Natural killer cell (primary cell): ENCODE measurements around the gene HOXD8. TPM values are rescaled to one million over a fixed set of nuclear protein-coding genes. Genes with fewer than 3 reads are reported as not detected.

Source experiments
- ATAC-seq, 3 donors: fragments of 150-1000 bp in 2 of 3; fragments of 200-7000 bp in 1 of 3; cut with Tn5 transposase; 1 replicate in 1 of 3; 2 replicates in 2 of 3; pipeline ENCODE4 v1.10.0; 2021; ENCODE audit warnings: mild to moderate bottlenecking in 2 of 3, moderate library complexity in 2 of 3
- DNase-seq, 2 donors: peaks; one replicate each; pipeline versions ENCODE4 v3.0.0 to v3.0.0-alpha.2; 2013 to 2021; ENCODE audit warnings: mixed read lengths in 1 of 2
- H3K27ac ChIP-seq: one replicate; pipeline ENCODE4 v1.5.1; 2013; ENCODE audit warnings: mild to moderate bottlenecking, low read length
- H3K27me3 ChIP-seq: one replicate; pipeline ENCODE4 v1.6.1; 2013; ENCODE audit warnings: low read length; ENCODE audit not compliant: control insufficient read depth, insufficient read depth
- H3K36me3 ChIP-seq: one replicate; pipeline ENCODE4 v1.6.1; 2013; ENCODE audit warnings: low read length; ENCODE audit not compliant: control insufficient read depth, insufficient read depth
- H3K4me1 ChIP-seq: one replicate; pipeline ENCODE4 v1.6.1; 2013; ENCODE audit warnings: low read length; ENCODE audit not compliant: control insufficient read depth, insufficient read depth
- H3K4me3 ChIP-seq: one replicate; pipeline ENCODE4 v1.5.1; 2013; ENCODE audit warnings: low read length
- H3K9me3 ChIP-seq: one replicate; pipeline ENCODE4 v1.6.1; 2013; ENCODE audit warnings: low read length; ENCODE audit not compliant: control insufficient read depth, insufficient read depth
- H3K27ac Mint-ChIP-seq, 2 donors: one replicate each; pipeline ENCODE4 v1.8.0; 2022; ENCODE audit warnings: mild to moderate bottlenecking in 2 of 2, mixed read lengths in 2 of 2, moderate library complexity in 1 of 2
- H3K27me3 Mint-ChIP-seq, 2 donors: one replicate each; pipeline ENCODE4 v1.8.0; 2022; ENCODE audit warnings: low read depth in 2 of 2, mixed read lengths in 2 of 2
- H3K36me3 Mint-ChIP-seq: one replicate; pipeline ENCODE4 v1.8.0; 2022; ENCODE audit warnings: mixed read lengths
- H3K4me1 Mint-ChIP-seq, 2 donors: one replicate each; pipeline ENCODE4 v1.8.0; 2022; ENCODE audit warnings: mixed read lengths in 2 of 2
- H3K4me3 Mint-ChIP-seq: one replicate; pipeline ENCODE4 v1.8.0; 2022; ENCODE audit warnings: mild to moderate bottlenecking, moderate library complexity, mixed read lengths
- H3K9me3 Mint-ChIP-seq, 2 donors: one replicate each; pipeline ENCODE4 v1.8.0; 2022; ENCODE audit warnings: mixed read lengths in 2 of 2
- WGBS: methylation state at CpG from one replicate; pipeline ENCODE4 v1.1.7; 2013; ENCODE audit warnings: missing lambda C conversion rate; ENCODE audit not compliant: insufficient coverage; 5-methylcytosine and 5-hydroxymethylcytosine counted together
- intact Hi-C: fragments of 100-400 bp; cut with micrococcal nuclease; formaldehyde crosslinking; loops from one replicate; pipeline ENCODE4 v1.14.2; 2022
- total RNA-seq, 4 donors: library from RNA; stranded (reverse); fragments of 120-200 nt in 1 of 4; gene quantifications; one replicate each; pipeline versions ENCODE4 v1.2.3 to v1.2.4, GENCODE V29; 2013 to 2022
- TF ChIP-seq, protein P1 (sequence below): fragments of 200-600 bp; IDR thresholded peaks from one replicate; pipeline ENCODE4 v1.8.0; 2022; ENCODE audit warnings: antibody characterized with exemption

The HOXD8 gene
- total RNA-seq, 3 donors from 2014 or later (not counting 1 experiment from before 2014, with no cell fraction given): not detected

GRCh38 chr2:176166272-176166671, 36.8 kb downstream of the HOXD8 start:
- H3K4me3 ChIP-seq: no peak overlapping the region
- ATAC-seq: no peak
- Mint-ChIP-seq H3K9me3 (peaks cover 0 to 2% of the 10 kb centered on the region in 2 donors), H3K27me3 (peaks cover 68 to 73% of the 10 kb centered on the region in 2 donors), H3K36me3 (peaks cover 14% of the 10 kb centered on the region), H3K4me3 (no peak overlapping the region), H3K4me1 (peaks cover 0 to 8% of the 10 kb centered on the region in 2 donors), H3K27ac (no peak overlapping the region)
- H3K27ac ChIP-seq: no peak overlapping the region
- intact Hi-C loops: no loop called here
- H3K27me3 ChIP-seq: peaks cover 62% of the 10 kb centered on the region
- DNase-seq: no peak
- no peaks in the 10 kb centered on the region for H3K4me1 ChIP-seq
- TF ChIP-seq, protein P1, sequence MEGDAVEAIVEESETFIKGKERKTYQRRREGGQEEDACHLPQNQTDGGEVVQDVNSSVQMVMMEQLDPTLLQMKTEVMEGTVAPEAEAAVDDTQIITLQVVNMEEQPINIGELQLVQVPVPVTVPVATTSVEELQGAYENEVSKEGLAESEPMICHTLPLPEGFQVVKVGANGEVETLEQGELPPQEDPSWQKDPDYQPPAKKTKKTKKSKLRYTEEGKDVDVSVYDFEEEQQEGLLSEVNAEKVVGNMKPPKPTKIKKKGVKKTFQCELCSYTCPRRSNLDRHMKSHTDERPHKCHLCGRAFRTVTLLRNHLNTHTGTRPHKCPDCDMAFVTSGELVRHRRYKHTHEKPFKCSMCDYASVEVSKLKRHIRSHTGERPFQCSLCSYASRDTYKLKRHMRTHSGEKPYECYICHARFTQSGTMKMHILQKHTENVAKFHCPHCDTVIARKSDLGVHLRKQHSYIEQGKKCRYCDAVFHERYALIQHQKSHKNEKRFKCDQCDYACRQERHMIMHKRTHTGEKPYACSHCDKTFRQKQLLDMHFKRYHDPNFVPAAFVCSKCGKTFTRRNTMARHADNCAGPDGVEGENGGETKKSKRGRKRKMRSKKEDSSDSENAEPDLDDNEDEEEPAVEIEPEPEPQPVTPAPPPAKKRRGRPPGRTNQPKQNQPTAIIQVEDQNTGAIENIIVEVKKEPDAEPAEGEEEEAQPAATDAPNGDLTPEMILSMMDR: no peak
- H3K9me3 ChIP-seq: peaks cover 7% of the 10 kb centered on the region
- no peaks in the 10 kb centered on the region for H3K36me3 ChIP-seq
- WGBS: 23% methylated on average over 2 of the region's 2 CpGs

DNA sequence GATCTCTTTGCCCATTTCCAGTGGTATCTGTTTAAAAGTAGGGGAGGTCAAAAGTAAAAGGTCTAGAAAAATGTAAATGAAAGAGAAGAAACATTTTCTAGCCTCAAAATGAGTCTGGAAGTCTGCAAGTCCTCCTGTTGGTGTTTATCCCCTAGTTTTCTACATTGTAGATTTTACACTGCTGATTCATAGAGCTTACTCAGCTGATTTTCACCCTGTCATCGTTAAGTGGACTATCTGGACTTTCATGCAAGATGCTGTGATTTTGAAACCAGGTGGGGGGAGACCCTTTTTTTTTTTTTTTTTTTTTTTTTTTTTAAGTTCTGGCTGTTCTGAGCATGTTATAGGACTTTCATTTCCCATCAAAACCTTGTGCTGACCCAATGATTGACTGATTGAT, 37.9 kb downstream of the HOXD8 start:
- H3K9me3 ChIP-seq: peaks cover 7% of the 10 kb centered on the region
- TF ChIP-seq, protein P1: no peak
- Mint-ChIP-seq H3K4me1 (peaks cover 0 to 8% of the 10 kb centered on the region in 2 donors), H3K9me3 (peaks cover 0 to 2% of the 10 kb centered on the region in 2 donors), H3K27me3 (peaks cover 62 to 68% of the 10 kb centered on the region in 2 donors), H3K27ac (no peak overlapping the region), H3K4me3 (no peak overlapping the region), H3K36me3 (peaks cover 14% of the 10 kb centered on the region)
- H3K4me3 ChIP-seq: no peak overlapping the region
- WGBS: 88% methylated on average over 1 of the region's 1 CpG
- ATAC-seq (no peak), DNase-seq (no peak)
- H3K36me3 ChIP-seq: no peaks in the 10 kb centered on the region
- peaks cover 62% of the 10 kb centered on the region for H3K27me3 ChIP-seq
- intact Hi-C loops: no loop called here
- H3K27ac ChIP-seq: no peak overlapping the region
- H3K4me1 ChIP-seq: no peaks in the 10 kb centered on the region

DNA sequence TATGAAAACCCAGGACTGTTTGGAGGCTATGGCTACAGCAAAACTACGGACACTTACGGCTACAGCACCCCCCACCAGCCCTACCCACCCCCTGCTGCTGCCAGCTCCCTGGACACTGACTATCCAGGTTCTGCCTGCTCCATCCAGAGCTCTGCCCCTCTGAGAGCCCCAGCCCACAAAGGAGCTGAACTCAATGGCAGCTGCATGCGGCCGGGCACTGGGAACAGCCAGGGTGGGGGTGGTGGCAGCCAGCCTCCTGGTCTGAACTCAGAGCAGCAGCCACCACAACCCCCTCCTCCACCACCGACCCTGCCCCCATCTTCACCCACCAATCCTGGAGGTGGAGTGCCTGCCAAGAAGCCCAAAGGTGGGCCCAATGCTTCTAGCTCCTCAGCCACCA, 39.7 kb downstream of the HOXD8 start:
- no peak overlapping the region for H3K27ac Mint-ChIP-seq
- no peak overlapping the region for H3K4me3 Mint-ChIP-seq
- WGBS: 66% methylated on average over 5 of the region's 5 CpGs
- H3K4me1 Mint-ChIP-seq: peaks cover 0 to 2% of the 10 kb centered on the region in 2 donors
- Histone ChIP-seq H3K9me3 (peaks cover 3% of the 10 kb centered on the region), H3K27ac (no peak overlapping the region), H3K4me1 (no peaks in the 10 kb centered on the region), H3K4me3 (no peak overlapping the region), H3K36me3 (no peaks in the 10 kb centered on the region), H3K27me3 (peaks cover 61% of the 10 kb centered on the region)
- no peak for DNase-seq
- H3K36me3 Mint-ChIP-seq: peaks cover 8% of the 10 kb centered on the region
- no peak for ATAC-seq
- peaks cover 0 to under 1% of the 10 kb centered on the region in 2 donors for H3K9me3 Mint-ChIP-seq
- TF ChIP-seq, protein P1: no peak
- H3K27me3 Mint-ChIP-seq: peaks cover 67% of the 10 kb centered on the region in 2 donors
- intact Hi-C loops: no loop called here

DNA sequence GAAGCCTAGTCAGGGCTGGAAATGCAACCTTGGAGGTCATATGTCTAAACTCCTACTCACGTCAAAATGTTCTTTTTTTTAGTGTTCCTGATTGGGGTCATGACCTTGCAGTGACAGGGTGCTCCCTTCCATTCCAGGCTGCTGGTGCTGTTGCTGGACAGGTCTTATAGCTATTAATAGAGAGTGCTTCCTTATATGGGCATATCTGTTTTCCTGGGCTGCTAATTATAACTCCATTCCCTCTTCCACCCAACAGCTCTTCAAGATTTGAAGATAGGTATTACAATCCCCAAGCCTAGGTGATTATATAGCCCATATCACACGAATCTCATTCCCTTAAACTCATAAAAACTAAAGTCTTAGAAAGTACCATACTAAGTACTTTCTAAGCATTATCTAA, 40.2 kb downstream of the HOXD8 start:
- DNase-seq (no peak), ATAC-seq (no peak)
- Histone ChIP-seq H3K4me3 (no peak overlapping the region), H3K27ac (no peak overlapping the region), H3K4me1 (no peaks in the 10 kb centered on the region), H3K9me3 (peaks cover 3% of the 10 kb centered on the region), H3K36me3 (no peaks in the 10 kb centered on the region), H3K27me3 (peaks cover 60% of the 10 kb centered on the region)
- 88% methylated on average over 1 of the region's 2 CpGs for WGBS
- TF ChIP-seq, protein P1: no peak
- no peak overlapping the region for H3K4me3 Mint-ChIP-seq
- peaks cover 66 to 67% of the 10 kb centered on the region in 2 donors for H3K27me3 Mint-ChIP-seq
- no peak overlapping the region for H3K27ac Mint-ChIP-seq
- H3K9me3 Mint-ChIP-seq: no peaks in the 10 kb centered on the region
- intact Hi-C loops: no loop called here
- H3K36me3 Mint-ChIP-seq: peaks cover 5% of the 10 kb centered on the region
- H3K4me1 Mint-ChIP-seq: no peaks in the 10 kb centered on the region
